ENCODE data around the gene FGFRL1. TPM values are rescaled to one million over a fixed set of nuclear protein-coding genes. Genes with fewer than 3 reads are reported as not detected.

Gene FGFRL1
- total RNA-seq, 1 experiment from 2014 or later, result 28.5 TPM

Other genes with a start within 250 kb of the FGFRL1 start
- gene CPLX1, start 185.5 kb upstream of the FGFRL1 start, total RNA-seq (2014; rRNA removed; shearing (Covaris generic)), result 1.8 and 4.7 TPM in 2 replicates
- 91.4 and 91.5 TPM in 2 replicates for gene GAK, start 79.3 kb upstream of the FGFRL1 start, total RNA-seq (2014; rRNA removed; shearing (Covaris generic))
- gene TMEM175, start 79.2 kb upstream of the FGFRL1 start, total RNA-seq (2014; rRNA removed; shearing (Covaris generic)), result 7.0 and 21.4 TPM in 2 replicates
- gene DGKQ, start 38.1 kb upstream of the FGFRL1 start, total RNA-seq (2014; rRNA removed; shearing (Covaris generic)), result 11.0 and 12.9 TPM in 2 replicates
- gene IDUA, start 24.6 kb upstream of the FGFRL1 start, total RNA-seq (2014; rRNA removed; shearing (Covaris generic)), result 3.0 and 3.8 TPM in 2 replicates
- gene SLC26A1, start 18.2 kb upstream of the FGFRL1 start, total RNA-seq (2014; rRNA removed; shearing (Covaris generic)), result 0.74 and 0.85 TPM in 2 replicates
- gene RNF212, start 101.9 kb downstream of the FGFRL1 start, total RNA-seq (2014; rRNA removed; shearing (Covaris generic)), result not detected in 2 replicates
- gene SPON2, start 161.0 kb downstream of the FGFRL1 start, total RNA-seq (2014; rRNA removed; shearing (Covaris generic)), result 3.2 TPM in 1 of 2 replicates, not detected in the other
- gene CTBP1, start 237.5 kb downstream of the FGFRL1 start, total RNA-seq (2014; rRNA removed; shearing (Covaris generic)), result 265 and 287 TPM in 2 replicates

All from G401 (cell line).